Mucosa of rectum (tissue), 2 donors: ENCODE measurements around the gene GRIN2D.

Experiments
- H3K27ac ChIP-seq, 2 donors: one replicate each; pipeline ENCODE4 v1.7.0; 2013; ENCODE audit warnings: inconsistent platforms in 2 of 2, low read depth in 2 of 2, low read length in 2 of 2
- H3K27me3 ChIP-seq, 2 donors: one replicate each; pipeline ENCODE4 v1.7.0; 2013; ENCODE audit warnings: low read length in 2 of 2; ENCODE audit not compliant: control insufficient read depth in 2 of 2, insufficient read depth in 2 of 2
- H3K36me3 ChIP-seq, 2 donors: one replicate each; pipeline ENCODE4 v1.7.0; 2013; ENCODE audit warnings: low read length in 2 of 2; ENCODE audit not compliant: control insufficient read depth in 2 of 2, insufficient read depth in 2 of 2
- H3K4me1 ChIP-seq, 2 donors: one replicate each; pipeline ENCODE4 v1.7.0; 2013; ENCODE audit warnings: low read length in 2 of 2, mild to moderate bottlenecking in 1 of 2; ENCODE audit not compliant: control insufficient read depth in 2 of 2, insufficient read depth in 2 of 2
- H3K4me3 ChIP-seq, 2 donors: one replicate each; pipeline ENCODE4 v1.7.0; 2013; ENCODE audit warnings: low read length in 2 of 2
- H3K9ac ChIP-seq, 2 donors: one replicate each; pipeline ENCODE4 v1.7.0; 2013; ENCODE audit warnings: low read length in 2 of 2, low read depth in 1 of 2, mild to moderate bottlenecking in 1 of 2
- H3K9me3 ChIP-seq, 2 donors: one replicate each; pipeline ENCODE4 v1.7.0; 2013; ENCODE audit warnings: low read length in 2 of 2; ENCODE audit not compliant: control insufficient read depth in 2 of 2
- donor health status: healthy.
- donor health status: Normal muscosa, but diverticular disease.

Gene GRIN2D

GRCh38 chr19:48433337-48433736 lies 39.9 kb downstream of the GRIN2D start:
- Histone ChIP-seq H3K27me3 (no peaks in the 10 kb centered on the region), H3K9me3 (no peaks in the 10 kb centered on the region)

GRCh38 chr19:48436586-48436985 lies 43.1 kb downstream of the GRIN2D start:
- no peaks in the 10 kb centered on the region for H3K36me3 ChIP-seq
- no peaks in the 10 kb centered on the region for H3K4me1 ChIP-seq
- peaks cover 3 to 6% of the 10 kb centered on the region in 2 donors for H3K27me3 ChIP-seq
- no peak overlapping the region for H3K27ac ChIP-seq
- H3K9ac ChIP-seq, result no peak overlapping the region
- no peaks in the 10 kb centered on the region for H3K9me3 ChIP-seq
- no peak overlapping the region for H3K4me3 ChIP-seq

More at GRCh38 chr19:48433337-48433736, 39.9 kb downstream of the GRIN2D start:
- H3K4me1 ChIP-seq, result no peaks in the 10 kb centered on the region
- H3K36me3 ChIP-seq, result no peaks in the 10 kb centered on the region
- no peak overlapping the region for H3K9ac ChIP-seq
- H3K4me3 ChIP-seq, result no peak overlapping the region
- no peak overlapping the region for H3K27ac ChIP-seq

DNA sequence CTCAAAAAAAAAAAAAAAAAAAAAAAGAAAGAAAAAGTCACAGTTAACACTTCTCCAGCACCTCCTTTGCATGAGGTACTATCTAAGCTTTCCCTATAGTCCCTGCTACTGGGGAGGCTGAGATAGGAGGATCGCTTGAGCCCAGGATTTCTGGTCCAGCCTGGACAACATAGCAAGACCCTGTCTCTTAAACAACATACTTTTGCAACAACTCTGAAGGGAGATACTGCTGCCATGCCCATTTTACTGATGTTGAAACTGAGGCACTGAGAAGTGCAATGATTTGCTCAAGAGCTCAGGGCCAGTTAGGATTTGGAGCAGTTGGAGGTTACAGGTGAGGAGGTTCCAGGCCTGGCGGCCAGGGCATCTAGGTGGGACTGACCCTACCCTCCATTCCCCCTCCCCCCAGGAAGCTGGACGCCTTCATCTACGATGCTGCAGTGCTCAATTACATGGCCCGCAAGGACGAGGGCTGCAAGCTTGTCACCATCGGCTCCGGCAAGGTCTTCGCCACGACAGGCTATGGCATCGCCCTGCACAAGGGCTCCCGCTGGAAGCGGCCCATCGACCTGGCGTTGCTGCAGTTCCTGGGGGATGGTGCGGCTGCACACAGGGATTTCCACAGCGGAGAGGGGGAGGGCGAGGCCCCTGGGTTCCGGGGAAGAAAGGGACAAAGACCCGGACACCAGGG lies 48.0 kb downstream of the GRIN2D start:
- no peaks in the 10 kb centered on the region for H3K36me3 ChIP-seq
- peaks cover 18 to 22% of the 10 kb centered on the region in 2 donors for H3K27me3 ChIP-seq

GRCh38 chr19:48442116-48443035 lies 48.9 kb downstream of the GRIN2D start:
- Histone ChIP-seq H3K36me3 (no peaks in the 10 kb centered on the region), H3K27me3 (peaks cover 18 to 22% of the 10 kb centered on the region in 2 donors), H3K9ac (no peak overlapping the region), H3K4me3 (no peak overlapping the region), H3K27ac (no peak overlapping the region), H3K9me3 (no peaks in the 10 kb centered on the region), H3K4me1 (peaks cover 11 to 17% of the 10 kb centered on the region in 2 donors)

More for the DNA sequence above, 48.0 kb downstream of the GRIN2D start:
- Histone ChIP-seq H3K9me3 (no peaks in the 10 kb centered on the region), H3K4me3 (no peak overlapping the region), H3K9ac (no peak overlapping the region), H3K27ac (no peak overlapping the region), H3K4me1 (peaks cover 9 to 14% of the 10 kb centered on the region in 2 donors)

DNA sequence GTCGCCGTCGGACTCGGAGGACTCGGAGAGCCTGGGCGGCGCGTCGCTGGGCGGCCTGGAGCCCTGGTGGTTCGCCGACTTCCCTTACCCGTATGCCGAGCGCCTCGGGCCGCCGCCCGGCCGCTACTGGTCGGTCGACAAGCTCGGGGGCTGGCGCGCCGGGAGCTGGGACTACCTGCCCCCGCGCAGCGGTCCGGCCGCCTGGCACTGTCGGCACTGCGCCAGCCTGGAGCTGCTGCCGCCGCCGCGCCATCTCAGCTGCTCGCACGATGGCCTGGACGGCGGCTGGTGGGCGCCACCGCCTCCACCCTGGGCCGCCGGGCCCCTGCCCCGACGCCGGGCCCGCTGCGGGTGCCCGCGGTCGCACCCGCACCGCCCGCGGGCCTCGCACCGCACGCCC lies 49.8 kb downstream of the GRIN2D start:
- H3K27me3 ChIP-seq, result peaks cover 18 to 22% of the 10 kb centered on the region in 2 donors
- no peak overlapping the region for H3K27ac ChIP-seq
- no peak overlapping the region for H3K9ac ChIP-seq
- H3K4me1 ChIP-seq, result peaks cover 11 to 17% of the 10 kb centered on the region in 2 donors
- peaks cover 5% of the 10 kb centered on the region in 2 donors for H3K36me3 ChIP-seq
- H3K4me3 ChIP-seq, result no peak overlapping the region
- no peaks in the 10 kb centered on the region for H3K9me3 ChIP-seq
